Stimulated activated CD8-positive, alpha-beta memory T cell treated with anti-CD3 and anti-CD28 coated beads, Interleukin-15, amount 100 ng/mL, for 48 hours (primary cell): Measurements from ENCODE around the gene DCAKD.

Source experiments
- DNase-seq, 2 donors: peaks; one replicate each; pipeline ENCODE4 v3.0.0-alpha.2; 2020; ENCODE audit warnings: low read depth in 2 of 2

The DCAKD gene, protein sequence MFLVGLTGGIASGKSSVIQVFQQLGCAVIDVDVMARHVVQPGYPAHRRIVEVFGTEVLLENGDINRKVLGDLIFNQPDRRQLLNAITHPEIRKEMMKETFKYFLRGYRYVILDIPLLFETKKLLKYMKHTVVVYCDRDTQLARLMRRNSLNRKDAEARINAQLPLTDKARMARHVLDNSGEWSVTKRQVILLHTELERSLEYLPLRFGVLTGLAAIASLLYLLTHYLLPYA

GRCh38 chr17:45051060-45051719 lies at the start of gene DCAKD:
Gene DCAKD, minus strand, starts transcription at chr17:45051632. Its CDS starts 16,747 bp downstream, at chr17:45034885.
- DNase-seq, result peak; percentile 90 to 94

DNA sequence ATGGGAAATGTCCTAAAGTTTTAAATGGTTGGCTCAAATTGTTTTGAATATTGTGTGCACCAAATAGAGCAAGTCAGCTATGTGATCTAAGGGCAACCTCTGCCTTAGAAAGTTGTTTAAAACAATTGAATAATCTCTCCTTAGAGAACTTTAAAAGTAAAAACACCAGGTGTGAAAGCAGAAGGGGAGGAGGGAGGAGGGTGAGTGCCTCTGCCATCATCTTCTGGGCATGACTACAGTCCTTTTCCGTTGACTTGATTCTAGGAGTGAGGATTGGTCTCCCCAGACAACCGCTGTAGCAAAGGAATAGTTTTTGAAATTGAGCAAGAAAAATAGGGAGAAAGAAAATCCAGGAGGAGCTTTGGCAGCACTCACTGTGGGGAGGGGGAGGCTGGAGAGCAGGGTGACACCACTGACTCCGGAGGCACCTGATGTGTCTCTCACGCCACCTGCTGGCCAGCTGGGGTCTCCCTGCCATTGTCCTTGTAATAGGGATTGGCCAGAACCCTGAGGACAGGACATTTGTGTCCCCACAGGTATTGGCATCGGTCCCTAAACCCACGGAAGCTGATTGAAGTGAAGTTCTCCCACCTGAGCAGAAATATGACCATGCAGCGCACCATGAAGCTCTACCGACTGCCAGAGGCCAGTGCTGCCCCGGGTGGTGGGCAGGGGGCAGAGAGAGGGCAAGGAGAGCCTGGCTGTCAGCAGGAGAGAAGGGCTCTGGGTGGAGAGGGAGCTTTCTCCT lies 47.6 kb upstream of the DCAKD start:
- DNase-seq, result peak; percentile 51 to 57

DNA sequence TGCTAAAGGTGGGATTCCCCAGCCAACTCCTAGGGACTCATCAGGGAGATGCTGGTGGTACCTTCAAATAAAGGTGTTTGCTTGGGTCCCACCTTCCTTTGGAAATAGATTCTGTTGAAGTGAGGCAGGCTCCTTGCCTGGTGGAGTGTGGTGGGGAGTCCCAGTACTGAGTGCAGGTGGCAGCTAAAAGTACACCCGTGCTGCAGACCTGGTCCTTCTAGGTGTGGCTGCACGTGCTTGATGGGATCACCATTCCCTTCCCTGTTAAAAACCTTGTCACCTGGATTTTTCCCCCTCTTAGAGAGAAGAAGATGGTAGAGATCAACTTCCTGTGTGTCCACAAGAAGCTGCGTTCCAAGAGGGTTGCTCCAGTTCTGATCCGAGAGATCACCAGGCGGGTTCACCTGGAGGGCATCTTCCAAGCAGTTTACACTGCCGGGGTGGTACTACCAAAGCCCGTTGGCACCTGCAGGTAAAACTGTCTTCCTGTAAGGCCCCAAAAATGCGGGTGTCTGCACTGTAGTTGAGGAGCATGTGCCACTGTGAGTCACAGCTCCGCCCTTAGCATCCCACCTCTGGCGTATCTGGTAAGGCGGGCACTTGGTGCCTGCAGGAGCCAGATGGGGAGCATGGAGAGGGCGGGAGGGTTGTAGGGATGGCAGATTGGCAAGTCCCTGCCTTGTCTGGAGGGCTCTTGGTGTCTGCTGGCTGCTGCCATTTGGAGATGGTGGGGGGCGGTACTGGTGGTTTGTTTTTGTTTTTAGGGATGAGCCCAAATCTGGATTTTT lies 46.8 kb upstream of the DCAKD start:
- DNase-seq, result no peak

- no peak for DNase-seq
Observed at GRCh38 chr17:45096926-45097325, 45.5 kb upstream of the DCAKD start.

GRCh38 chr17:45096141-45096540 lies 44.7 kb upstream of the DCAKD start:
- no peak for DNase-seq

- DNase-seq, result no peak
Observed at GRCh38 chr17:45093444-45094110, 42.1 kb upstream of the DCAKD start.

GRCh38 chr17:45092911-45093430 lies 41.5 kb upstream of the DCAKD start:
- DNase-seq, result no peak

- no peak for DNase-seq
Observed at GRCh38 chr17:45091778-45092425, 40.5 kb upstream of the DCAKD start.

GRCh38 chr17:45090711-45091110 lies 39.3 kb upstream of the DCAKD start:
- no peak for DNase-seq

DNA sequence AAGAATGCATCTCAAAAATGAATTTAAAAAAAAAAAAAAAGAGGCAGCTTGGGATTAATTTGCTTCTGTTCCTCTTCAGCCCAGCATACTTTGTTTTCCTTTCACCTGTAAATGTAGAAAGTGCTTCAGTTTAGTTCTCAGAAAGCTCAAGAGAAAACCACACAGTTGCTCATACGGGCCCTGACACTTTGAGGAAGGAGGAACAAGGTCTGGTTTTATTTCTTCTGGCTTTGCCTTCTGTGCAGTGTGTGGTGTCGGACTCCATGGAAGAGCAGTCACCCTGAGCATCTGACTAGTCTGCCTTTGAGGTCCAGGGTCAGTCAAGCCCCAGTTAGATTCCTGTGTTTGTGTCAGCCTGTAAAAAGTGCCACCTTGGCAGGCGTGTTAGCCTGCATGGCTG lies 37.3 kb upstream of the DCAKD start:
- no peak for DNase-seq

DNA sequence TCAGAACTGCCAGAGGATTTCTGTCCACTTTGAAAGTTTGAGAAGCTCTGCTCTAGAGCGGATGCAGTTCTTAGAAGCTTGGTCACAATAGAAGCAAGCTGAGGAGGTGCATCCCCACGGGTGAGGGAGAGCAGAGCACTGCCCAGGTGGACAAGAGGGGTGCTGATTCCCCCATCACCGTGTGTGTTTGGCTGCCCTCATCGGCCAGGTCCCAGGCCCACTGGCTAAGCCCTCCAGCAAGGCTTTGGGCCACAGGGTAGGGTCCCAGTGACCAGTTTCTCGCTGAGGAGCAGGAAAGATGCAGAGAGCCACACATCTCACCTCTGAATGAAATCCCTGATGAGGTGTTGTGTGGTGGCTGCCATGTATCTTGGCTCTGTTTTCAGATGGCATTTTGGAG lies 36.5 kb upstream of the DCAKD start:
- no peak for DNase-seq

- DNase-seq, result no peak
Observed at GRCh38 chr17:45087504-45087975, 36.1 kb upstream of the DCAKD start.

GRCh38 chr17:45086865-45087503 lies 35.6 kb upstream of the DCAKD start:
- no peak for DNase-seq

GRCh38 chr17:45086391-45086790 lies 35.0 kb upstream of the DCAKD start:
- DNase-seq, result no peak

GRCh38 chr17:45081047-45081703 lies 29.7 kb upstream of the DCAKD start:
- no peak for DNase-seq

GRCh38 chr17:45077643-45078042 lies 26.2 kb upstream of the DCAKD start:
- no peak for DNase-seq

GRCh38 chr17:45073414-45074070 lies 22.1 kb upstream of the DCAKD start:
- DNase-seq, result no peak

GRCh38 chr17:45070809-45071208 lies 19.4 kb upstream of the DCAKD start:
- DNase-seq, result no peak

GRCh38 chr17:45070001-45070400 lies 18.6 kb upstream of the DCAKD start:
- DNase-seq, result no peak
